IMR-90 (cell line): ENCODE results near the gene CREB5. TPM values are rescaled to one million over a fixed set of nuclear protein-coding genes. Genes with fewer than 3 reads are reported as not detected.

ENCODE experiments used
- ATAC-seq: fragments of 200-7000 bp; cut with Tn5 transposase; 2 replicates; pipeline ENCODE4 v1.9.1; 2020; ENCODE audit warnings: low read depth, mild to moderate bottlenecking, moderate library complexity
- BruUV-seq: library from RNA; stranded (reverse); fragments of 400-500 nt; replicated peaks from 2 replicates; lab custom pipeline; 2021; lab: Mats Ljungman, UMichigan
- CTCF ChIA-PET: fragments of 300-600 bp; formaldehyde crosslinking; extraction: SDS; loops from one replicate; lab custom pipeline; 2021; ENCODE audit warnings: antibody characterized with exemption; lab: Yijun Ruan, JAX
- POLR2A ChIA-PET: fragments of 300-600 bp; sonication (Branson Sonifier 250); formaldehyde crosslinking; loops from one replicate; lab custom pipeline; 2022; ENCODE audit warnings: antibody characterized with exemption; ENCODE audit not compliant: unreplicated experiment; lab: Charles Lee
- DNase-seq: peaks from one replicate; pipeline ENCODE4 v3.0.0; 2013
- H2AFZ ChIP-seq: replicated peaks from 2 replicates; pipeline ENCODE3; 2013; ENCODE audit warnings: low read length, mild to moderate bottlenecking; ENCODE audit not compliant: poor library complexity
- H2AK5ac ChIP-seq: 2 replicates; pipeline ENCODE4 v1.6.1; 2013; ENCODE audit warnings: low read depth, low read length, inconsistent platforms
- H2AK9ac ChIP-seq: replicated peaks from 2 replicates; pipeline ENCODE3; 2013; ENCODE audit warnings: mild to moderate bottlenecking, low read depth, low read length, moderate library complexity; ENCODE audit not compliant: poor library complexity
- H2BK120ac ChIP-seq: 2 replicates; pipeline ENCODE4 v1.6.1; 2013; ENCODE audit warnings: low read depth, low read length, inconsistent platforms
- H2BK15ac ChIP-seq: 3 replicates; pipeline ENCODE4 v1.6.1; 2013; ENCODE audit warnings: low read depth, low read length, inconsistent platforms
- H2BK20ac ChIP-seq: 2 replicates; pipeline ENCODE4 v1.6.1; 2013; ENCODE audit warnings: low read depth, mild to moderate bottlenecking, inconsistent platforms, low read length, moderate library complexity
- H2BK5ac ChIP-seq: 2 replicates; pipeline ENCODE4 v1.6.1; 2013; ENCODE audit warnings: mild to moderate bottlenecking, low read depth, low read length, inconsistent platforms; ENCODE audit not compliant: poor library complexity, severe bottlenecking
- H3K14ac ChIP-seq: replicated peaks from 2 replicates; pipeline ENCODE4 v1.6.1; 2013; ENCODE audit warnings: low read depth, low read length, inconsistent platforms
- H3K18ac ChIP-seq: 2 replicates; pipeline ENCODE4 v1.6.1; 2013; ENCODE audit warnings: low read depth, low read length, control low read depth
- H3K23ac ChIP-seq: 2 replicates; pipeline ENCODE4 v1.6.1; 2013; ENCODE audit warnings: low read depth, low read length, inconsistent platforms
- H3K27ac ChIP-seq: 2 replicates; pipeline ENCODE4 v1.5.1; 2013; ENCODE audit warnings: mild to moderate bottlenecking, control low read depth, low read length; ENCODE audit not compliant: insufficient read depth
- H3K27me3 ChIP-seq: 2 replicates; pipeline ENCODE4 v1.6.1; 2013; ENCODE audit warnings: low read length; ENCODE audit not compliant: control insufficient read depth, insufficient read depth
- H3K36me3 ChIP-seq: 2 replicates; pipeline ENCODE4 v1.6.1; 2013; ENCODE audit warnings: low read length, mixed read lengths; ENCODE audit not compliant: control insufficient read depth, insufficient read depth
- H3K4ac ChIP-seq: 2 replicates; pipeline ENCODE4 v1.6.1; 2013; ENCODE audit warnings: low read depth, low read length, inconsistent platforms
- H3K4me1 ChIP-seq: 2 replicates; pipeline ENCODE4 v1.6.1; 2013; ENCODE audit warnings: low read length, mixed read lengths; ENCODE audit not compliant: control insufficient read depth, insufficient read depth
- H3K4me2 ChIP-seq: 2 replicates; pipeline ENCODE4 v1.6.1; 2013; ENCODE audit warnings: low read depth, mild to moderate bottlenecking, control low read depth, low read length, moderate library complexity
- H3K4me3 ChIP-seq: 2 replicates; pipeline ENCODE4 v1.5.1; 2013; ENCODE audit warnings: low read depth, mild to moderate bottlenecking, control low read depth, low read length, moderate library complexity; ENCODE audit not compliant: insufficient read depth
- H3K56ac ChIP-seq: 2 replicates; pipeline ENCODE4 v1.6.1; 2013; ENCODE audit warnings: low read length, inconsistent platforms; ENCODE audit not compliant: insufficient read depth; ENCODE audit errors: extremely low read depth
- H3K79me1 ChIP-seq, 2 experiments: 2 replicates each; pipeline ENCODE4 v1.6.1; 2013; ENCODE audit warnings: low read length in 2 of 2, inconsistent platforms in 1 of 2, low read depth in 1 of 2
- H3K9ac ChIP-seq: 2 replicates; pipeline ENCODE4 v1.6.1; 2013; ENCODE audit warnings: low read depth, low read length, control low read depth
- H3K9me1 ChIP-seq: 2 replicates; pipeline ENCODE4 v1.6.1; 2013; ENCODE audit warnings: low read length, inconsistent platforms; ENCODE audit not compliant: insufficient read depth
- H3K9me3 ChIP-seq: 2 replicates; pipeline ENCODE4 v1.6.1; 2013; ENCODE audit warnings: low read length; ENCODE audit not compliant: control insufficient read depth, insufficient read depth
- H4K20me1 ChIP-seq: 2 replicates; pipeline ENCODE4 v1.6.1; 2013; ENCODE audit warnings: low read length, inconsistent platforms; ENCODE audit not compliant: insufficient read depth
- H4K5ac ChIP-seq: 2 replicates; pipeline ENCODE4 v1.6.1; 2013; ENCODE audit warnings: mild to moderate bottlenecking, low read depth, low read length, control low read depth
- H4K8ac ChIP-seq, 2 experiments: 2 replicates each; pipeline ENCODE4 v1.6.1; 2013; ENCODE audit warnings: low read depth in 2 of 2, low read length in 2 of 2, control low read depth in 1 of 2, inconsistent platforms in 1 of 2
- H4K91ac ChIP-seq: 2 replicates; pipeline ENCODE4 v1.6.1; 2013; ENCODE audit warnings: low read depth, low read length, inconsistent platforms; ENCODE audit not compliant: insufficient read depth
- CHD1 ChIP-seq: IDR thresholded peaks from 2 replicates; pipeline ENCODE4 v1.6.1; 2012; ENCODE audit warnings: low read depth, low read length, improper control_type of control experiment
- NFE2L2 ChIP-seq: fragments of 150-350 bp; IDR thresholded peaks from 2 replicates; pipeline ENCODE4 v1.6.1; 2016; ENCODE audit warnings: low read depth, mild to moderate bottlenecking, low read length
- RAD21 ChIP-seq: IDR thresholded peaks from 2 replicates; pipeline ENCODE4 v1.6.1; 2012; ENCODE audit warnings: low read length, improper control_type of control experiment
- WGBS, 2 experiments: methylation state at CpG; one replicate each; pipeline versions ENCODE4 v1.1.5 to v1.1.7; 2013; ENCODE audit warnings: missing lambda C conversion rate in 2 of 2; ENCODE audit not compliant: insufficient read length in 1 of 2; ENCODE audit errors: extremely low coverage in 2 of 2; 5-methylcytosine and 5-hydroxymethylcytosine counted together
- dilution Hi-C: fragments of 300-500 bp; cut with HindIII; formaldehyde crosslinking; loops from one replicate; pipeline ENCODE4 v1.14.3; 2018; ENCODE audit warnings: low sequenced_read_pairs; ENCODE audit not compliant: unreplicated experiment
- in situ Hi-C: fragments of 300-500 bp; cut with MboI; formaldehyde crosslinking; loops from 3 replicates; pipeline ENCODE4 v1.14.3; 2019; ENCODE audit warnings: low sequenced_read_pairs, inconsistent platforms, mixed read lengths
- intact Hi-C: fragments of 100-400 bp; cut with micrococcal nuclease; formaldehyde crosslinking; loops from 2 replicates; pipeline ENCODE4 v1.10.0; 2022
- polyA plus RNA-seq, 3 experiments: library from polyadenylated mRNA; depleted of rRNA; stranded (reverse); fragments of >200 nt; gene quantifications; 2 replicates each; pipeline ENCODE4 v1.2.3, GENCODE V29; 2012; ENCODE audit warnings: low replicate concordance in 1 of 3
- total RNA-seq: library from RNA; depleted of rRNA; stranded (reverse); fragments of >200 nt; gene quantifications from 2 replicates; pipeline ENCODE4 v1.2.3, GENCODE V29; 2012

The CREB5 gene
- total and polyA plus RNA-seq, 2 of the 4 experiments (the other 2 are of a cell fraction): 7.3 to 13.1 TPM

- no peak overlapping the region for H3K4me3 ChIP-seq
- in situ Hi-C loops: no loop called here
- no peak overlapping the region for H4K91ac ChIP-seq
- no peaks in the 10 kb centered on the region for H3K36me3 ChIP-seq
- no peak overlapping the region for H4K5ac ChIP-seq
- H3K9me1 ChIP-seq: no peaks in the 10 kb centered on the region
- H3K9me3 ChIP-seq: no peaks in the 10 kb centered on the region
- no peak overlapping the region for H3K4me2 ChIP-seq
- H2AK9ac ChIP-seq: no peak overlapping the region
- TF ChIP-seq CHD1 (no peak), NFE2L2 (no peak), RAD21 (no peak)
- DNase-seq (peak; percentile 34), ATAC-seq (no peak)
- H3K14ac ChIP-seq: no peak overlapping the region
- ChIA-PET CTCF (no interaction called here), POLR2A (no interaction called here)
- H3K9ac ChIP-seq: no peak overlapping the region
- no peak overlapping the region for H3K18ac ChIP-seq
- no peak overlapping the region for H3K4ac ChIP-seq
- H2BK5ac ChIP-seq: no peak overlapping the region
- dilution Hi-C loops: no loop called here
- no peak overlapping the region for H3K56ac ChIP-seq
- intact Hi-C loops: loop anchor here (5.0 kb wide), 1 partner anchor 134 kb away; no protein-coding TSS in a partner anchor
- H3K79me1 ChIP-seq: peaks cover 0 to 9% of the 10 kb centered on the region in 2 experiments; a peak in 1 of 4 replicates
- BruUV-seq: no TSS peak
- no peak overlapping the region for H3K27ac ChIP-seq
- H3K27me3 ChIP-seq: no peaks in the 10 kb centered on the region
- no peak overlapping the region for H2AK5ac ChIP-seq
- no peak overlapping the region for H3K23ac ChIP-seq
- H2BK15ac ChIP-seq: no peak overlapping the region
- peaks cover 4% of the 10 kb centered on the region for H3K4me1 ChIP-seq
- no peak overlapping the region for H2AFZ ChIP-seq
- no CpG with 5 or more reads among the region's 2 CpGs for WGBS, 2 experiments
- no peak overlapping the region for H4K8ac ChIP-seq
- H2BK120ac ChIP-seq: no peak overlapping the region
- no peaks in the 10 kb centered on the region for H4K20me1 ChIP-seq
- no peak overlapping the region for H2BK20ac ChIP-seq
Measured at GRCh38 chr7:28418311-28418710, 6.0 kb downstream of the CREB5 start.
